Esophagus squamous epithelium (tissue), 4 donors: Measurements from ENCODE around the gene PGGT1B.

Experiments used
- POLR2A ChIP-seq, 4 donors: fragments of 450-650 bp; IDR thresholded peaks; one replicate each; pipeline ENCODE4 v1.6.1; 2017; ENCODE audit warnings: antibody characterized with exemption in 4 of 4, mild to moderate bottlenecking in 4 of 4, moderate library complexity in 3 of 4
- TF ChIP-seq, protein P1 (sequence below), 6 experiments: fragments of 450-650 bp in 4 of 6; fragments of 200-600 bp in 2 of 6; sonication (generic) in 2 of 6; IDR thresholded peaks; one replicate each; pipeline ENCODE4 v1.5.1; 2016 to 2019; ENCODE audit warnings: antibody characterized with exemption in 6 of 6, mild to moderate bottlenecking in 4 of 6, moderate library complexity in 4 of 6

DNA sequence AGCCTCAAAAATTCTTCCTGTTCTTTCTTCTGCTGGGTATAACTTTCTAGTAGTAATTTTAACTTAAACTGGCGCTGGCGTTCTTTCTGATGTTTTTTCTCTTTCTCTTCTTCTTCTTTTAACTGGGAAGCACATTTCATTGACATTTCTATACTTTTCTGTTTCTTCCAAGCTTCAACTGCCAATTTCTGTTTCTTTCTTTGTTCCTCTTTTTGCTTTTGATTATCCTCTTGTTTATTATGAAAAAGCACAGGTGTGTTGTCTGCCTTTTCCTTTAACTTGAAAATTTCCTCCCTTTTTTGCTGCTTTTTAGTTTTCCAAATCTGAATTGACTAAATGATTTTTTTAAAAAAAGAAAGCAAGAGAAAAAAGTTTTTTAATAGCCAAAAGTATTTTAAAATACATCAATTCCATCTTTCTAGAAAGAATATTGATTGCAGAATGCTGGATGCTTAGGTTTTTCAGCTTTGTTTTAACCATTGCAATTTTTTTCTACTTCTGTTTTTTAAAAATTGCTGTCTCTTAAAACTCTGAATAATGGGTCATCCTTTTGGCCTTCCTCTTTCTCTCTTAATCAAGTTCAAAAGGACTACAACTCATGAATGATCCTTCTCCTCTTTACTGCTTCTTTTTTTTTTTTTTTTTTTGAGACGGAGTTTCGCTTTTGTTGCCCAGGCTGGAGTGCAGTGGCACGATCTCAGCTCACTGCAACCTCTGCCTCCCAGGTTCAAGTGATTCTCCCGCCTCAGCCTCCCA lies 8.8 kb upstream of the PGGT1B start:
- TF ChIP-seq, protein P1, sequence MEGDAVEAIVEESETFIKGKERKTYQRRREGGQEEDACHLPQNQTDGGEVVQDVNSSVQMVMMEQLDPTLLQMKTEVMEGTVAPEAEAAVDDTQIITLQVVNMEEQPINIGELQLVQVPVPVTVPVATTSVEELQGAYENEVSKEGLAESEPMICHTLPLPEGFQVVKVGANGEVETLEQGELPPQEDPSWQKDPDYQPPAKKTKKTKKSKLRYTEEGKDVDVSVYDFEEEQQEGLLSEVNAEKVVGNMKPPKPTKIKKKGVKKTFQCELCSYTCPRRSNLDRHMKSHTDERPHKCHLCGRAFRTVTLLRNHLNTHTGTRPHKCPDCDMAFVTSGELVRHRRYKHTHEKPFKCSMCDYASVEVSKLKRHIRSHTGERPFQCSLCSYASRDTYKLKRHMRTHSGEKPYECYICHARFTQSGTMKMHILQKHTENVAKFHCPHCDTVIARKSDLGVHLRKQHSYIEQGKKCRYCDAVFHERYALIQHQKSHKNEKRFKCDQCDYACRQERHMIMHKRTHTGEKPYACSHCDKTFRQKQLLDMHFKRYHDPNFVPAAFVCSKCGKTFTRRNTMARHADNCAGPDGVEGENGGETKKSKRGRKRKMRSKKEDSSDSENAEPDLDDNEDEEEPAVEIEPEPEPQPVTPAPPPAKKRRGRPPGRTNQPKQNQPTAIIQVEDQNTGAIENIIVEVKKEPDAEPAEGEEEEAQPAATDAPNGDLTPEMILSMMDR (IDR thresholded peaks at IDR 0.05): no peak
- no peak for TF ChIP-seq POLR2A (IDR thresholded peaks at IDR 0.05)
